HepG2 (cell line): ENCODE measurements around the gene C5AR2. TPM values are rescaled to one million over a fixed set of nuclear protein-coding genes. Genes with fewer than 3 reads are reported as not detected.
A peak's percentile ranks its signal among the peaks of the same experiment; 100 is the strongest.

ENCODE experiments used
- ATF6 ChIP-seq: sonication (generic); formaldehyde crosslinking; conservative IDR thresholded peaks from 2 replicates; pipeline ENCODE4 v1.4.0; 2020; ENCODE audit warnings: missing genetic modification reagents
- CCDC6 ChIP-seq: sonication (generic); formaldehyde crosslinking; IDR thresholded peaks from 2 replicates; pipeline ENCODE4 v1.8.1; 2022; ENCODE audit warnings: mild to moderate bottlenecking, missing genetic modification reagents, moderate library complexity
- HNF4A ChIP-seq: sonication (generic); formaldehyde crosslinking; IDR thresholded peaks from 2 replicates; pipeline ENCODE4 v1.4.0; 2020; ENCODE audit warnings: missing genetic modification reagents
- MED13 ChIP-seq: sonication (generic); formaldehyde crosslinking; IDR thresholded peaks from 2 replicates; pipeline ENCODE4 v1.5.0; 2020; ENCODE audit warnings: missing genetic modification reagents
- PRMT3 ChIP-seq: sonication (generic); formaldehyde crosslinking; IDR thresholded peaks from 2 replicates; pipeline ENCODE4 v1.8.1; 2022; ENCODE audit warnings: low read depth, mild to moderate bottlenecking, moderate library complexity, missing genetic modification reagents, borderline replicate concordance
- RBAK ChIP-seq: sonication (generic); formaldehyde crosslinking; IDR thresholded peaks from 2 replicates; pipeline ENCODE4 v1.5.1; 2020; ENCODE audit warnings: mild to moderate bottlenecking, missing genetic modification reagents
- SKI ChIP-seq: fragments of 450-650 bp; IDR thresholded peaks from one replicate; pipeline ENCODE4 v1.6.1; 2018; ENCODE audit warnings: mild to moderate bottlenecking; ENCODE audit not compliant: partially characterized antibody
- SP4 ChIP-seq: sonication (generic); formaldehyde crosslinking; IDR thresholded peaks from 2 replicates; pipeline ENCODE4 v1.8.1; 2023; ENCODE audit warnings: mild to moderate bottlenecking, missing genetic modification reagents
- TAF1 ChIP-seq: sonication (generic); formaldehyde crosslinking; IDR thresholded peaks from 2 replicates; pipeline ENCODE4 v1.4.0; 2020; ENCODE audit warnings: missing genetic modification reagents
- TCF7 ChIP-seq: sonication (generic); IDR thresholded peaks from 2 replicates; pipeline ENCODE4 v1.6.1; 2016; ENCODE audit warnings: antibody characterized with exemption, low read depth
- ZBTB20 ChIP-seq: sonication (generic); formaldehyde crosslinking; IDR thresholded peaks from 2 replicates; pipeline ENCODE4 v1.8.1; 2023; ENCODE audit warnings: missing genetic modification reagents, low read depth, mild to moderate bottlenecking, borderline replicate concordance
- ZFP36 ChIP-seq: fragments of 150-350 bp; IDR thresholded peaks from 2 replicates; pipeline ENCODE4 v1.6.1; 2018; ENCODE audit warnings: borderline replicate concordance, low read length, low read depth; ENCODE audit not compliant: partially characterized antibody
- ZFP36L1 ChIP-seq: sonication (generic); formaldehyde crosslinking; IDR thresholded peaks from 2 replicates; pipeline ENCODE4 v1.8.0; 2022; ENCODE audit warnings: mild to moderate bottlenecking, missing genetic modification reagents, moderate library complexity
- ZFP62 ChIP-seq: sonication (generic); formaldehyde crosslinking; IDR thresholded peaks from 2 replicates; pipeline ENCODE4 v1.4.0; 2020; ENCODE audit warnings: missing genetic modification reagents
- ZNF136 ChIP-seq: sonication (generic); formaldehyde crosslinking; IDR thresholded peaks from 2 replicates; pipeline ENCODE4 v1.8.1; 2022; ENCODE audit warnings: low read depth, mild to moderate bottlenecking, moderate library complexity, missing genetic modification reagents
- ZNF24 ChIP-seq: fragments of 450-650 bp; IDR thresholded peaks from 2 replicates; pipeline ENCODE4 v1.6.1; 2017; ENCODE audit warnings: antibody characterized with exemption, mild to moderate bottlenecking
- ZNF552 ChIP-seq: sonication (generic); formaldehyde crosslinking; IDR thresholded peaks from 2 replicates; pipeline ENCODE4 v1.9.0; 2022; ENCODE audit warnings: missing genetic modification reagents, mild to moderate bottlenecking, borderline replicate concordance
- ZNF557 ChIP-seq: sonication (generic); formaldehyde crosslinking; IDR thresholded peaks from 2 replicates; pipeline ENCODE4 v1.4.0; 2020; ENCODE audit warnings: missing genetic modification reagents
- ZNF747 ChIP-seq: sonication (generic); formaldehyde crosslinking; IDR thresholded peaks from 2 replicates; pipeline ENCODE4 v1.8.1; 2023; ENCODE audit warnings: missing genetic modification reagents, mild to moderate bottlenecking, borderline replicate concordance
- ZNF850 ChIP-seq: sonication (generic); formaldehyde crosslinking; conservative IDR thresholded peaks from 2 replicates; pipeline ENCODE4 v1.9.0; 2021; ENCODE audit warnings: mild to moderate bottlenecking, missing genetic modification reagents
- ZNF879 ChIP-seq: sonication (generic); formaldehyde crosslinking; IDR thresholded peaks from 2 replicates; pipeline ENCODE4 v1.8.1; 2023; ENCODE audit warnings: missing genetic modification reagents
- polyA plus RNA-seq, 8 experiments: library from polyadenylated mRNA; depleted of rRNA in 3 of 8; stranded (reverse) in 7 of 8; unstranded in 1 of 8; fragments of >200 nt; fragmentation: Illumina TruSeq in 4 of 8; extraction: Trizol in 4 of 8; gene quantifications; 2 replicates each; pipeline versions ENCODE4 v1.2.1 to v1.2.3, GENCODE V29; 2011 to 2016; ENCODE audit warnings: low read depth in 4 of 8, missing spikeins in 1 of 8, mixed read lengths in 1 of 8; ENCODE audit not compliant: insufficient read depth in 1 of 8
- total RNA-seq, 5 experiments: library from RNA; depleted of rRNA; stranded (reverse); fragments of >200 nt; fragmentation: Illumina TruSeq; extraction: Trizol; gene quantifications; 2 replicates each; pipeline ENCODE4 v1.2.3, GENCODE V29; 2016; ENCODE audit warnings: low read depth in 1 of 5
- TF ChIP-seq, protein P1 (sequence below): sonication (generic); formaldehyde crosslinking; IDR thresholded peaks from 2 replicates; pipeline ENCODE4 v1.8.1; 2023; ENCODE audit warnings: missing genetic modification reagents, inconsistent platforms, borderline replicate concordance
- TF ChIP-seq, protein P2 (sequence below): fragments of 450-650 bp; IDR thresholded peaks from 2 replicates; pipeline ENCODE4 v1.6.1; 2017

Gene C5AR2
- total and polyA plus RNA-seq, 2 of the 13 experiments (the other 11 are each of a cell fraction or from before 2014, with no cell fraction given), result 0.09 to 0.24 TPM

GRCh38 chr19:47315125-47315821 lies 16.7 kb upstream of the C5AR2 start (continued):
- TF ChIP-seq ZFP62 (CRISPR knock-in tag) (no peak), ZFP36L1 (CRISPR knock-in tag) (0 out of 2 replicates have a peak, but pooled peaks have one; percentile 62), MED13 (CRISPR knock-in tag) (no peak), ZNF552 (CRISPR knock-in tag) (peak; percentile 53; the same call in 1 of the 2 replicates), CCDC6 (CRISPR knock-in tag) (no peak), ZNF879 (CRISPR knock-in tag) (no peak), PRMT3 (no peak), SKI (no peak), ZNF136 (CRISPR knock-in tag) (0 out of 2 replicates have a peak, but pooled peaks have one; percentile 49), ZNF747 (CRISPR knock-in tag) (peak; percentile 77; the same call in 1 of the 2 replicates), ZNF850 (CRISPR knock-in tag) (no peak), RBAK (no peak), HNF4A (CRISPR knock-in tag) (peak; percentile 94), ZNF24 (no peak), ZNF557 (CRISPR knock-in tag) (peak; percentile 58; the same call in 1 of the 2 replicates), TCF7 (no peak), ZFP36 (no peak), ATF6 (CRISPR knock-in tag) (0 out of 2 replicates have a peak, but pooled peaks have one; percentile 27), ZBTB20 (CRISPR knock-in tag) (peak; percentile 28; the same call in 1 of the 2 replicates), SP4 (CRISPR knock-in tag) (peak; percentile 71; the same call in 1 of the 2 replicates), TAF1 (CRISPR knock-in tag) (no peak)
- TF ChIP-seq, protein P1, sequence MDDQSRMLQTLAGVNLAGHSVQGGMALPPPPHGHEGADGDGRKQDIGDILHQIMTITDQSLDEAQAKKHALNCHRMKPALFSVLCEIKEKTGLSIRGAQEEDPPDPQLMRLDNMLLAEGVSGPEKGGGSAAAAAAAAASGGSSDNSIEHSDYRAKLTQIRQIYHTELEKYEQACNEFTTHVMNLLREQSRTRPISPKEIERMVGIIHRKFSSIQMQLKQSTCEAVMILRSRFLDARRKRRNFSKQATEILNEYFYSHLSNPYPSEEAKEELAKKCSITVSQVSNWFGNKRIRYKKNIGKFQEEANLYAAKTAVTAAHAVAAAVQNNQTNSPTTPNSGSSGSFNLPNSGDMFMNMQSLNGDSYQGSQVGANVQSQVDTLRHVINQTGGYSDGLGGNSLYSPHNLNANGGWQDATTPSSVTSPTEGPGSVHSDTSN (CRISPR knock-in tag), result no peak
- TF ChIP-seq, protein P2, sequence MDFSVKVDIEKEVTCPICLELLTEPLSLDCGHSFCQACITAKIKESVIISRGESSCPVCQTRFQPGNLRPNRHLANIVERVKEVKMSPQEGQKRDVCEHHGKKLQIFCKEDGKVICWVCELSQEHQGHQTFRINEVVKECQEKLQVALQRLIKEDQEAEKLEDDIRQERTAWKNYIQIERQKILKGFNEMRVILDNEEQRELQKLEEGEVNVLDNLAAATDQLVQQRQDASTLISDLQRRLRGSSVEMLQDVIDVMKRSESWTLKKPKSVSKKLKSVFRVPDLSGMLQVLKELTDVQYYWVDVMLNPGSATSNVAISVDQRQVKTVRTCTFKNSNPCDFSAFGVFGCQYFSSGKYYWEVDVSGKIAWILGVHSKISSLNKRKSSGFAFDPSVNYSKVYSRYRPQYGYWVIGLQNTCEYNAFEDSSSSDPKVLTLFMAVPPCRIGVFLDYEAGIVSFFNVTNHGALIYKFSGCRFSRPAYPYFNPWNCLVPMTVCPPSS, result no peak
